HUES64 (cell line): ENCODE measurements around the gene LY9.
"Not testable (repeated sequence)": the region's sequence is repeated elsewhere in the genome, so short reads cannot be mapped to it uniquely, and the experiment has no call there.

Experiments used
- H3K27ac ChIP-seq: 2 replicates; pipeline ENCODE4 v1.7.0; 2013; ENCODE audit warnings: low read depth, low read length, inconsistent platforms
- H3K27me3 ChIP-seq: 2 replicates; pipeline ENCODE4 v1.6.1; 2013; ENCODE audit warnings: mild to moderate bottlenecking, low read length; ENCODE audit not compliant: insufficient read depth
- H3K36me3 ChIP-seq: 2 replicates; pipeline ENCODE4 v1.6.1; 2013; ENCODE audit warnings: mild to moderate bottlenecking, low read length; ENCODE audit not compliant: insufficient read depth
- H3K4me1 ChIP-seq: 2 replicates; pipeline ENCODE4 v1.6.1; 2013; ENCODE audit warnings: mild to moderate bottlenecking, low read length, moderate library complexity; ENCODE audit not compliant: insufficient read depth
- H3K4me3 ChIP-seq: 2 replicates; pipeline ENCODE4 v1.5.1; 2013; ENCODE audit warnings: mild to moderate bottlenecking, low read length, moderate library complexity
- H3K9ac ChIP-seq: 2 replicates; pipeline ENCODE4 v1.6.1; 2013; ENCODE audit warnings: mild to moderate bottlenecking, low read depth, low read length
- H3K9me3 ChIP-seq: 2 replicates; pipeline ENCODE4 v1.6.1; 2013; ENCODE audit warnings: low read depth, low read length; ENCODE audit not compliant: insufficient read depth
- WGBS: fragments of 150-250, 120-280 bp; methylation state at CpG from one replicate; pipeline ENCODE4 v1.1.7; 2013; ENCODE audit warnings: missing lambda C conversion rate; 5-methylcytosine and 5-hydroxymethylcytosine counted together

LY9 gene

DNA sequence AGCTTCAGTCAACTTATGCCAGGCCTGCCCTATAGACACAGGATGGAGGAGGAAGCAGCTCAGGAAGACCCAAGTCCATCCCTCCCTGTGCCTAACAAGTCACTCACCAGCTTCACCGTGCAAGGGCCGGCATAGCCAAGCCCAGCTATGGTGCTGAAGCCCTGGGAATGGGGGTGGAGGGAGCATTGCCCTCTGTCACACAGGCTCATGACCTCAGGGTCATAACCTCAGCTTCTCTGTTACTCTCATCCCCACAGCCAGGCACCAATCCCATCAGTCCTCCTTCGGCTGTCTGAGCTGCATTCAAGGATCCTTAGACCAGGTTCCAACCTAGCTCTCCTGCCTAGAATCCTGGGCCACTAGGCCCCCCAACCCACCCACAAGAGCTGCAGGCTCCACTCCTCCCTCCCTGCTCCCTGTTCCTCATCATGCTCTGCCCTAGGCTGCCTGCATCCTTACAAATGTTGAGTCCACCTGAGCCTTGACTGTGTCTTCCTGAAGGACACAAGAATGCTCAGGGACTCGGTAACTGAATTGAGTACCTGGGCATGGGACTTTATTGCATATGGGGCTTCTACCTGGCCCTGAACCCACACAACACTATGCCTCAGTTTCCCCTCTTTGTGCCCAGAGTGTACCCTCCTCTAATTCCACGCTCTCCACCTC is 65.0 kb downstream of the LY9 start:
- Histone ChIP-seq H3K27ac (no peak overlapping the region), H3K9ac (no peak overlapping the region)
- 67% methylated on average over 5 of the region's 5 CpGs for WGBS

GRCh38 chr1:160862203-160863060 is 66.5 kb downstream of the LY9 start, which contains the start of gene CD244:
CD244 (minus strand) TSS chr1:160862887; CDS start chr1:160862677, 210 bp downstream.
- no peaks in the 10 kb centered on the region for H3K4me1 ChIP-seq
- no peaks in the 10 kb centered on the region for H3K27me3 ChIP-seq
- 59% methylated on average over 12 of the region's 12 CpGs for WGBS
- H3K4me3 ChIP-seq, result no peak within 1 kb of the TSS
- no peak within 1 kb of the TSS for H3K27ac ChIP-seq
- H3K9me3 ChIP-seq, result no peaks in the 10 kb centered on the region
- no peak within 1 kb of the TSS for H3K9ac ChIP-seq
- H3K36me3 ChIP-seq, result no peaks in the 10 kb centered on the region

More for the DNA sequence above, 65.0 kb downstream of the LY9 start:
- H3K27me3 ChIP-seq, result no peaks in the 10 kb centered on the region
- H3K4me1 ChIP-seq, result no peaks in the 10 kb centered on the region
- H3K9me3 ChIP-seq, result no peaks in the 10 kb centered on the region
- no peaks in the 10 kb centered on the region for H3K36me3 ChIP-seq
- no peak overlapping the region for H3K4me3 ChIP-seq

- Histone ChIP-seq H3K4me3 (no peak overlapping the region), H3K27ac (no peak overlapping the region)
- 91% methylated on average over 11 of the region's 11 CpGs for WGBS
These were observed 67.2 kb downstream of the LY9 start for GRCh38 chr1:160863061-160863773.

GRCh38 chr1:160863774-160864131 is 67.8 kb downstream of the LY9 start:
- Histone ChIP-seq H3K9me3 (no peaks in the 10 kb centered on the region), H3K27ac (no peak overlapping the region), H3K9ac (no peak overlapping the region), H3K4me3 (no peak overlapping the region), H3K36me3 (no peaks in the 10 kb centered on the region), H3K4me1 (no peaks in the 10 kb centered on the region), H3K27me3 (no peaks in the 10 kb centered on the region)
- 92% methylated on average over 4 of the region's 4 CpGs for WGBS

More at GRCh38 chr1:160863061-160863773, 67.2 kb downstream of the LY9 start:
- Histone ChIP-seq H3K36me3 (no peaks in the 10 kb centered on the region), H3K27me3 (no peaks in the 10 kb centered on the region), H3K9me3 (no peaks in the 10 kb centered on the region), H3K9ac (no peak overlapping the region), H3K4me1 (no peaks in the 10 kb centered on the region)

DNA sequence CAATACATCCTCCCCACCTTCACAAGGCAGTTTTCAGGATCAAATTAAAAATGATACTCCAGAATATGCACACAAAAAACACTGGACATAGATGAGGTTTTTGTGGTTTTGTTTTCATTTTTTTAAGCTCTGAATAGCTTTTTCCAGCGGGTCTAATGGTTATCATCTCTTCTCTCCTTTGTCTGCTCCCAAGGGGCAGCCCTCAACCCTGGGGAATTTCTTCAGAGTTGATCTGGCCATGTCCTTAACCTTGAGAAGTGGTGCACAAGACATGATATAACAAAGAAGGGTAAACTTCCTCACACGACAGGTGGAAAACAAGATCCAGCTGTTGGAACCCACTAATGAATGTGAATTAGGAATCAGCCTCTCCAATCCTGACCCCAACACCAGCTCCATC is 68.2 kb downstream of the LY9 start:
- 91% methylated on average over 2 of the region's 2 CpGs for WGBS
- no peaks in the 10 kb centered on the region for H3K27me3 ChIP-seq
- H3K4me3 ChIP-seq, result no peak overlapping the region
- H3K27ac ChIP-seq, result no peak overlapping the region
- H3K4me1 ChIP-seq, result no peaks in the 10 kb centered on the region
- H3K36me3 ChIP-seq, result no peaks in the 10 kb centered on the region
- H3K9me3 ChIP-seq, result no peaks in the 10 kb centered on the region
- H3K9ac ChIP-seq, result no peak overlapping the region

DNA sequence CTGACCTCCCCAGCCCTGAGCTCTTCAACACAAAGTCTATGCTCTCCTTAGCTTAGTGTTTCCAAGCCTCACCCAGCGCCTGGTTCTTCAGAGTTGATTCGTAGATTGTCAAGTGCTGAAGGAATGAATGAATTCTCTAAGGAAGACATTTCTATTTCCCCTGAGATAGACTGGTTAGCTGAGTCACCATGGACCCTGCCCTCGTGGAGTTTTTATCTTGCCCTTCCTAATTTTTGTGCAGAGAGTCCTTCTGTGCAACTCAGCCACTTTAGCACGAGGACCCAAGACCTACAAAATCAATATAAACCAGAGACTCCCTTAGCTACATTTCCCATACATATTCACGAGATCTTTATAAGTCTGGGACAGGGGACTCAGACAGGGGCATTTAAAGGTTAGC is 69.4 kb downstream of the LY9 start:
- 93% methylated on average over 5 of the region's 5 CpGs for WGBS
- Histone ChIP-seq H3K27me3 (no peaks in the 10 kb centered on the region), H3K36me3 (no peaks in the 10 kb centered on the region), H3K9me3 (no peaks in the 10 kb centered on the region), H3K4me1 (no peaks in the 10 kb centered on the region), H3K9ac (no peak overlapping the region), H3K27ac (no peak overlapping the region), H3K4me3 (no peak overlapping the region)

- no peak overlapping the region for H3K4me3 ChIP-seq
- H3K36me3 ChIP-seq, result no peaks in the 10 kb centered on the region
- H3K9me3 ChIP-seq, result no peaks in the 10 kb centered on the region
- H3K27me3 ChIP-seq, result no peaks in the 10 kb centered on the region
- H3K4me1 ChIP-seq, result no peaks in the 10 kb centered on the region
- no peak overlapping the region for H3K9ac ChIP-seq
- no peak overlapping the region for H3K27ac ChIP-seq
These were observed 70.2 kb downstream of the LY9 start for GRCh38 chr1:160866001-160866694.

GRCh38 chr1:160866695-160867260 is 70.8 kb downstream of the LY9 start:
- no peaks in the 10 kb centered on the region for H3K4me1 ChIP-seq
- no peaks in the 10 kb centered on the region for H3K27me3 ChIP-seq
- no peak overlapping the region for H3K4me3 ChIP-seq
- H3K9me3 ChIP-seq, result no peaks in the 10 kb centered on the region
- 98% methylated on average over 5 of the region's 6 CpGs for WGBS
- no peaks in the 10 kb centered on the region for H3K36me3 ChIP-seq
- H3K27ac ChIP-seq, result no peak overlapping the region
- no peak overlapping the region for H3K9ac ChIP-seq

DNA sequence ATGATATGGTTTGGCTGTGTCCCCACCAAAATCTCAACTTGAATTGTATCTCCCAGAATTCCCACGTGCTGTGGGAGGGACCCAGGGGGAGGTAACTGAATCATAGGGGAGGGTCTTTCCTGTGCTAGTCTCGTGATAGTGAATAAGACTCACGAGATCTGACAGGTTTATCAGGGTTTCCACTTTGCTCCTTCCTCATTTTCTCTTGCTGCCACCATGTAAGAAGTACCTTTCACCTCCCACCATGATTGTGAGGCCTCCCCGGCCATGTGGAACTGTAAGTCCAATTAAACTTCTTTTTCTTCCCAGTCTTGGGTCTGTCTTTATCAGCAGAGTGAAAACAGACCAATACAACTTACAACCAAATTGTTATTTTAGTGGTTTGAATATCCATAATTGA is 71.7 kb downstream of the LY9 start:
- H3K9ac ChIP-seq, H3K4me1 ChIP-seq, H3K4me3 ChIP-seq, H3K36me3 ChIP-seq, H3K9me3 ChIP-seq, H3K27ac ChIP-seq, H3K27me3 ChIP-seq: not testable (repeated sequence)
- WGBS, result 87% methylated on average over 4 of the region's 4 CpGs

DNA sequence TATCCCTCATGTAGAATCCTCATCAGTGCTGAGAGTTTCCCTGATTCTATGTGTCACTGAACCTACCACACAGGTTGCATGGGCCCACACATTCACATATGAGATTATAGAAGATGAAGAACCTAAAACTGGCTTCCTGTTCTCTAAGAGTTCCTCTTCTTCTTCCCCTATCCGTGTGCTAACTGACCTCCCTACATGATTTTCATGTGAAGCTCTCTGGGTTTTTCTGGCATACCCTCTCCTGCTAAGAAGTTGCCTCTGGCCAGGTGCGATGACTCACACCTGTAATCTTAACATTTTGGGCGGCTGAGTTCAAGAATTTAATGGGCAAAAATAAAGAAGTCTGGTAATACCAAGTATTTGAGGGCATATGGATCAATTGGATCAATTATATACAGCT is 72.2 kb downstream of the LY9 start:
- no peaks in the 10 kb centered on the region for H3K4me1 ChIP-seq
- no peak overlapping the region for H3K9ac ChIP-seq
- H3K4me3 ChIP-seq, result no peak overlapping the region
- 81% methylated on average over 3 of the region's 3 CpGs for WGBS
- H3K36me3 ChIP-seq, result no peaks in the 10 kb centered on the region
- H3K27me3 ChIP-seq, result no peaks in the 10 kb centered on the region
- no peaks in the 10 kb centered on the region for H3K9me3 ChIP-seq
- no peak overlapping the region for H3K27ac ChIP-seq
